ENCODE results near the gene TSEN34. TPM values are rescaled to one million over a fixed set of nuclear protein-coding genes. Genes with fewer than 3 reads are reported as not detected.
A peak's percentile ranks its signal among the peaks of the same experiment; 100 is the strongest.
"Not testable (repeated sequence)": the region's sequence is repeated elsewhere in the genome, so short reads cannot be mapped to it uniquely, and the experiment has no call there.

TSEN34 gene
- total RNA-seq, 2 donors from 2014 or later: 8.1 to 8.9 TPM

GRCh38 chr19:54229146-54229545, 38.0 kb downstream of the TSEN34 start:
- Mint-ChIP-seq H3K4me3 (no peak overlapping the region), H3K27ac (no peak overlapping the region), H3K36me3 (ENCODE audit: low read depth) (no peaks in the 10 kb centered on the region), H3K4me1 (peaks cover 2% of the 10 kb centered on the region), H3K27me3 (peaks cover 5% of the 10 kb centered on the region)
- DNase-seq (no peak), ATAC-seq (no peak)
- H3K9me3 ChIP-seq (ENCODE audit: control insufficient read depth, low read length, poor library complexity, severe bottlenecking): no peaks in the 10 kb centered on the region

GRCh38 chr19:54230031-54230430, 38.9 kb downstream of the TSEN34 start:
- Mint-ChIP-seq H3K4me1 (peaks cover 2% of the 10 kb centered on the region), H3K27ac (no peak overlapping the region), H3K27me3 (peaks cover 5% of the 10 kb centered on the region), H3K4me3 (no peak overlapping the region), H3K36me3 (ENCODE audit: low read depth) (no peaks in the 10 kb centered on the region)
- DNase-seq (no peak), ATAC-seq (no peak)
- no peaks in the 10 kb centered on the region for H3K9me3 ChIP-seq (ENCODE audit: control insufficient read depth, low read length, poor library complexity, severe bottlenecking)

GRCh38 chr19:54231077-54231931, 40.2 kb downstream of the TSEN34 start:
- H3K27ac Mint-ChIP-seq: no peak overlapping the region
- peak; percentile 69 to 74 (median 69) for DNase-seq
- peak; percentile 82 for ATAC-seq
- H3K4me3 Mint-ChIP-seq: no peak overlapping the region
- H3K9me3 ChIP-seq (ENCODE audit: control insufficient read depth, low read length, poor library complexity, severe bottlenecking): no peaks in the 10 kb centered on the region
- H3K27me3 Mint-ChIP-seq: peaks cover 5% of the 10 kb centered on the region
- no peaks in the 10 kb centered on the region for H3K36me3 Mint-ChIP-seq (ENCODE audit: low read depth)
- peaks cover 2% of the 10 kb centered on the region for H3K4me1 Mint-ChIP-seq

GRCh38 chr19:54233941-54234340, 42.8 kb downstream of the TSEN34 start:
- H3K4me1 Mint-ChIP-seq: peaks cover 2% of the 10 kb centered on the region
- H3K9me3 ChIP-seq (ENCODE audit: control insufficient read depth, low read length, poor library complexity, severe bottlenecking): no peaks in the 10 kb centered on the region
- H3K4me3 Mint-ChIP-seq: no peak overlapping the region
- no peak for ATAC-seq
- DNase-seq: no peak
- no peaks in the 10 kb centered on the region for H3K36me3 Mint-ChIP-seq (ENCODE audit: low read depth)
- H3K27ac Mint-ChIP-seq: no peak overlapping the region
- H3K27me3 Mint-ChIP-seq: peaks cover 5% of the 10 kb centered on the region

GRCh38 chr19:54239491-54240371, 48.6 kb downstream of the TSEN34 start:
- not testable (repeated sequence) for H3K9me3 ChIP-seq (ENCODE audit: control insufficient read depth, low read length, poor library complexity, severe bottlenecking); H3K27ac Mint-ChIP-seq; DNase-seq; H3K27me3 Mint-ChIP-seq; H3K4me1 Mint-ChIP-seq; H3K4me3 Mint-ChIP-seq; ATAC-seq; H3K36me3 Mint-ChIP-seq (ENCODE audit: low read depth)

GRCh38 chr19:54240372-54241336, 49.5 kb downstream of the TSEN34 start:
- not testable (repeated sequence) for H3K9me3 ChIP-seq (ENCODE audit: control insufficient read depth, low read length, poor library complexity, severe bottlenecking); H3K4me1 Mint-ChIP-seq; H3K27ac Mint-ChIP-seq; ATAC-seq; H3K4me3 Mint-ChIP-seq; DNase-seq; H3K27me3 Mint-ChIP-seq; H3K36me3 Mint-ChIP-seq (ENCODE audit: low read depth)

- H3K4me1 Mint-ChIP-seq; DNase-seq; H3K27me3 Mint-ChIP-seq; H3K36me3 Mint-ChIP-seq (ENCODE audit: low read depth); H3K9me3 ChIP-seq (ENCODE audit: control insufficient read depth, low read length, poor library complexity, severe bottlenecking); ATAC-seq: not testable (repeated sequence)
- Mint-ChIP-seq H3K4me3 (peak overlapping the region; percentile 19), H3K27ac (peak overlapping the region; percentile 27)
These were observed 51.1 kb downstream of the TSEN34 start for GRCh38 chr19:54242234-54242633.

- H3K36me3 Mint-ChIP-seq (ENCODE audit: low read depth); H3K27me3 Mint-ChIP-seq; DNase-seq; H3K4me1 Mint-ChIP-seq; H3K9me3 ChIP-seq (ENCODE audit: control insufficient read depth, low read length, poor library complexity, severe bottlenecking): not testable (repeated sequence)
- Mint-ChIP-seq H3K27ac (peak within 1 kb of the TSS; percentile 27), H3K4me3 (peak within 1 kb of the TSS; percentile 19)
- ATAC-seq: peak; percentile 60
These were observed 51.5 kb downstream of the TSEN34 start, which contains the start of gene LILRA6 for GRCh38 chr19:54242646-54243045. TSS of gene LILRA6 (minus strand) at chr19:54242790.

- ATAC-seq; H3K36me3 Mint-ChIP-seq (ENCODE audit: low read depth); H3K4me3 Mint-ChIP-seq; H3K9me3 ChIP-seq (ENCODE audit: control insufficient read depth, low read length, poor library complexity, severe bottlenecking); H3K27me3 Mint-ChIP-seq; DNase-seq; H3K27ac Mint-ChIP-seq: not testable (repeated sequence)
- H3K4me1 Mint-ChIP-seq: peaks cover 16% of the 10 kb centered on the region
These were observed 52.7 kb downstream of the TSEN34 start for GRCh38 chr19:54243809-54244208.

Other genes starting within 250 kb of the TSEN34 start
- under 1 TPM; 0.05 to 0.22 TPM for gene CACNG8, start 228.4 kb upstream of the TSEN34 start, total RNA-seq
- not detected for gene CACNG6, start 199.7 kb upstream of the TSEN34 start, total RNA-seq
- gene VSTM1, start 127.4 kb upstream of the TSEN34 start, total RNA-seq: under 1 TPM in 1 of 2 donors, not detected in 1; 0.73 TPM
- gene TARM1, start 109.9 kb upstream of the TSEN34 start, total RNA-seq: not detected
- gene OSCAR, start 90.5 kb upstream of the TSEN34 start, total RNA-seq: 1 to 10 TPM in 1 of 2 donors, under 1 TPM in 1; 0.83 to 2.5 TPM
- 10 to 100 TPM; 49.9 to 54.6 TPM for gene NDUFA3, start 88.5 kb upstream of the TSEN34 start, total RNA-seq
- 10 to 100 TPM; 14.9 TPM for gene TFPT, start 75.7 kb upstream of the TSEN34 start, total RNA-seq
- 10 to 100 TPM; 49.4 to 56.8 TPM for gene PRPF31, start 75.6 kb upstream of the TSEN34 start, total RNA-seq
- gene CNOT3, start 53.5 kb upstream of the TSEN34 start, total RNA-seq: 10 to 100 TPM; 44.5 to 45.4 TPM
- 1 to 10 TPM; 8.0 to 9.0 TPM for gene LENG1, start 31.6 kb upstream of the TSEN34 start, total RNA-seq
- 1 to 10 TPM; 1.3 to 3.1 TPM for gene TMC4, start 18.1 kb upstream of the TSEN34 start, total RNA-seq
- gene MBOAT7, start 1.7 kb upstream of the TSEN34 start, total RNA-seq: 10 to 100 TPM; 18.4 to 24.5 TPM
- 1,000 to 10,000 TPM; 1,676 to 1,883 TPM for gene RPS9, start 9.6 kb downstream of the TSEN34 start, total RNA-seq
- gene LILRB3, start 31.7 kb downstream of the TSEN34 start, total RNA-seq: 1 to 10 TPM; 5.2 to 6.2 TPM
- gene LILRA6, start 51.5 kb downstream of the TSEN34 start, total RNA-seq: 1 to 10 TPM in 1 of 2 donors, under 1 TPM in 1; 0.91 to 2.4 TPM
- under 1 TPM in 1 of 2 donors, not detected in 1; 0.20 TPM for gene LILRB5, start 66.0 kb downstream of the TSEN34 start, total RNA-seq
- gene LILRB2, start 89.8 kb downstream of the TSEN34 start, total RNA-seq: 1 to 10 TPM; 1.5 to 6.3 TPM
- 1 to 10 TPM; 1.1 to 3.5 TPM for gene LILRA5, start 121.9 kb downstream of the TSEN34 start, total RNA-seq
- under 1 TPM in 1 of 2 donors, not detected in 1; 0.86 TPM for gene LILRA4, start 147.9 kb downstream of the TSEN34 start, total RNA-seq
- gene LAIR1, start 173.6 kb downstream of the TSEN34 start, total RNA-seq: 10 to 100 TPM; 21.5 to 22.2 TPM
- gene TTYH1, start 224.2 kb downstream of the TSEN34 start, total RNA-seq: not detected

Data from T-helper 17 cell (primary cell).